Measurements from ENCODE around the gene DNTT.
A peak's percentile ranks its signal among the peaks of the same experiment; 100 is the strongest.

DNTT gene

DNA sequence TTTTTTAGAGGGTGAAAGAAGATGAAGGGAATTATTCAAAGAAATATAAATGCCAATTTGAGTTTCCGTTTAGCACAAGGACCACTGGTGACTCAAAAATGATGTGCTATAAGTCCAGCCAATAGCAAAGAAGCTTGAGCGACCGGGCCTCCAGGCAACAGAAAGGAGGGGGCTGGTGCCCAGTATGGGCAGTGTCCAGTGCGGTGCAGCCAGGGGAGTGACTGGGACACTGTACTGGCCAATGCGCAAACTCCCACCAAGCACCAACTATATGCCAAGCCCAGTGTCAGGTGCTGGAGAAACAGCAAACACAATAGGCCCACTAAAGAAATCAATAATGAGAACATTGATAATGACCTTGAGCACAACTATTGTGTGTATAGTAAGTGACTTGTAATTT, 64.7 kb downstream of the DNTT start:
- Histone ChIP-seq H3K27ac (no peak overlapping the region), H3K4me3 (no peak overlapping the region)

- Histone ChIP-seq H3K4me3 (no peak overlapping the region), H3K27ac (no peak overlapping the region)
These were observed 65.8 kb downstream of the DNTT start for GRCh38 chr10:96369890-96370583.

GRCh38 chr10:96370584-96371157, 66.4 kb downstream of the DNTT start:
- no peak overlapping the region for H3K27ac ChIP-seq
- no peak overlapping the region for H3K4me3 ChIP-seq

- Histone ChIP-seq H3K27ac (no peak overlapping the region), H3K4me3 (no peak overlapping the region)
These were observed 67.1 kb downstream of the DNTT start for GRCh38 chr10:96371356-96371755.

- no peak overlapping the region for H3K4me3 ChIP-seq
- H3K27ac ChIP-seq = no peak overlapping the region
These were observed 69.8 kb downstream of the DNTT start for GRCh38 chr10:96374004-96374403.

GRCh38 chr10:96374639-96374984, 70.4 kb downstream of the DNTT start:
- Histone ChIP-seq H3K4me3 (peak overlapping the region in 5 of 7 experiments; percentile 16 to 39 (median 32)), H3K27ac (no peak overlapping the region)

GRCh38 chr10:96374985-96375830, 71.0 kb downstream of the DNTT start:
- no peak overlapping the region for H3K27ac ChIP-seq
- peak overlapping the region; percentile 6 to 39 (median 22) for H3K4me3 ChIP-seq

DNA sequence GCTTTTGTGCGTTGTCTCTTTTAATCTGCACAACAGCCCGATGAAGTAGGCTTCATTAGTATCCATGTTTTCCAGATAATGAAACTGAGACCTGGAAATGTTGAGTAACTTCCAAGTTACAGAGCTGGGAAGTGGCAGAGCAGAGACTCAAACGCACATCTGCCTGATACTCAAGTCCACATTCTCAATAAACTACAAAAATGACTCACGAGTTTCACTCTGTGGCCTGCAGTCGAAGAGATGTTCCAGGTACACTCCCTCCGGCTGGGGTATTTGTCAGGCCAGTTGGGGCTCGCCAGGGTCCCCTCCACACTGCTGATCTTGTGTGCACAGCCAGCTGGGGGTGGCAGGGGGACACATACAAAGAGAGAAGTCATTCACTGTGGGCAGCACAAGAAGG, 72.2 kb downstream of the DNTT start:
- Histone ChIP-seq H3K4me3 (no peak overlapping the region), H3K27ac (no peak overlapping the region)

DNA sequence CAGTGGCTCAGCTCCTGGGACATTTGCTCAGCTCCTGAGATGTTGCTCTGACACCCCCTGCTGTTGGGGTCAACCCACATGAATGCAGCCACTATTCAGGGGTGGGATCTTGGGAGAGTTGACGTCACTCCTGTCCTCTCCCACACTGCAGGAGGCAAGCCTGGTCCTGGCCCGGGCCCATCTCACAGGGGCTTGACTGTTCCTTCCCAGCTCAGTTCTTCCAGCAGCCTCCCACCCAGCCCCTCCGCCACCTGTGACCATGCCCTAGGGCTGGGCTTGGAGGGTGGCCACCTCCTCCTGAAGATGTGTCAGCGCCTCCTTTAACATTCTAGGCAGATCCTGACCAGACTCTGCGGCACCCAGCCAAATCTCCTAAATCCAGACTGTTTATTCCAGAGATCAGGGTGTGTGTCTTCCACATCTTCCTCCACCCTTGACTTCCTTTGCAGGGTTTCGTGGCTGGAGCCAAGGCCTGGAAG, 73.6 kb downstream of the DNTT start:
- Histone ChIP-seq H3K27ac (no peak overlapping the region), H3K4me3 (no peak overlapping the region)

- no peak overlapping the region for H3K27ac ChIP-seq
- H3K4me3 ChIP-seq = no peak overlapping the region
These were observed 74.5 kb downstream of the DNTT start for GRCh38 chr10:96378741-96379140.

- no peak overlapping the region for H3K4me3 ChIP-seq
- H3K27ac ChIP-seq = no peak overlapping the region
These were observed 75.5 kb downstream of the DNTT start for GRCh38 chr10:96379758-96380157.

DNA sequence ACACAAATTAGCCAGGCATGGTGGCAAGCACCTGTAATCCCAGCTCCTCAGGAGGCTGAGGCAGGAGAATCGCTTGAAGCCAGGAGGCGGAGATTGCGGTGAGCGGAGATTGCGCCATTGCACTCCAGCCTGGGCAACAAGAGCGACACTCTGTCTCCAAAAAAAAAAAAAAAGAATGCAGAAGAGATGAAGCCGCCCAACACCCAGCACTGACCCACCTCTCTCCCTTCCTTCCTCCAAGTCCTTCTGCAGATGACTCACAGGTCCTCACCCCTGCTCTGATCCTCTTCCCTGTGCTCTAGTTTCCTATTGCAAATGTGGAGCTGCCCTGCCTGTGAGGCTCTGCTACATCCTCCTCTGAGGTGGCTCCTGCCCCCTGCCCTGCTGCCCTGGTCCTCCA, 76.6 kb downstream of the DNTT start:
- Histone ChIP-seq H3K27ac (no peak overlapping the region), H3K4me3 (no peak overlapping the region)

DNA sequence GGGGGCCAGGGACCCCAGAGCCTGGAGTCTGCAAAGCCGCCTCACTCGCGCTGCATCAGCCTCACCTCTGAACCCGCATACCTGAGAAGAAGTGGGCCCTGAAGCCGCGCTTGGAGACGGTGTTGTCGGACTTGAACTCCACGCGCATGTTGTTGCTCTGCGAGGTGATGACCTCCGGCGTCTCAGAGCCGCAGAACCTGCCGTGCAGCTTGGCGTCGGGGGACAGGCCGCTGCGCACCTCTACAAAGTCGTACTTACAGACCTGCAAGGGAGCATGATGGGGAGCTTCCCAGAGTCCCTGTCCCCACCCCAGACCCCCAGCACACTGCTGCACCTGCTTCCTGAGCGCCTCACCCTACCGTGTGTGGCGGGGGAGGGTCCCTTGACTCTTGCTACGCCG, 80.3 kb downstream of the DNTT start:
- H3K4me3 ChIP-seq = no peak overlapping the region
- H3K27ac ChIP-seq = no peak overlapping the region

DNA sequence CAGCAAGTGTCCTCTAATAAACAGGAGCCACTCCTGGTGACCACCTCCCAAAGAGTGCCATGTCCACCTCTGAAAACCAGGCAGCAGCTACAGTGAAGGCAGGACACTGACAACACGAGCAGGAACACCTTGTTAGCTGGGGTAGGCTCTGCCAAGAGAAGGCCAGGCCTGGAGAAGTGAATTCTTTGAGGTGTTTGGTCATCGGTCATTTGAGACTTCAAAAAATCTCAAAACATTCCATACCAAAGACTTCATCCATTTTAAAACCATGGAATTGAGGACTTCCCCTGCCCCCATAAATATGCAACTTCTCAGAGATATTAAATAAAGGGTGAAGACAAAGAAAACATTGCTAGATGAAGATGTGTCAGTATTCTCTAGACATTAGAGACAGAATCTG, 82.9 kb downstream of the DNTT start:
- H3K4me3 ChIP-seq = no peak overlapping the region
- peak overlapping the region in 1 of 21 experiments; percentile 2 for H3K27ac ChIP-seq

DNA sequence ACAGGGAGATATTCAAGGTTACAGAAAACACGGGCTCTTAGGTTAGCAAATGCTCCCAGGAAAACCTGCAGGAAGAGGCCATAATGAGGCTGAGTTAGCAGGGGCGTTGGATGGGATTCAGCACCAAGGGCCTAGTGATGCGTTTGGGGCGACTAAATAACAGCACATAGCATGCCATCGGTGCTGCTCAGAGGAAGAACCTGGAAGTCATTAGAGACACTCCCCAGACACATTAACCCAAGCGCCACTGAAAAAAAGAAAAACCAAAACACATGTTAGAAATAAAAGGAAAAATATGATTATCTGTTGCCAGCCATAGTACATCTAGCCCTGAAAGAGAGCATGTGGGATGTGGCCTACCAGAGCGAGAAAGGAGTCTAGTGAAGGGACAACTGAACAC, 83.4 kb downstream of the DNTT start:
- Histone ChIP-seq H3K4me3 (no peak overlapping the region), H3K27ac (peak overlapping the region in 1 of 21 experiments; percentile 2)
